GM12801 (cell line): ENCODE results near the gene CHST8.

Experiments used
- CTCF ChIP-seq: IDR thresholded peaks from one replicate; pipeline ENCODE4 v1.5.1; 2011; ENCODE audit warnings: control low read depth; ENCODE audit not compliant: insufficient read length; ENCODE audit errors: extremely low read depth

CHST8 gene

GRCh38 chr19:33746159-33746558 lies 124.4 kb downstream of the CHST8 start:
- no peak for TF ChIP-seq CTCF

GRCh38 chr19:33747273-33747672 lies 125.5 kb downstream of the CHST8 start:
- no peak for TF ChIP-seq CTCF

- TF ChIP-seq CTCF: no peak
These were observed 126.5 kb downstream of the CHST8 start for GRCh38 chr19:33748231-33748630.

- no peak for TF ChIP-seq CTCF
These were observed 127.3 kb downstream of the CHST8 start for GRCh38 chr19:33749016-33749415.

GRCh38 chr19:33749619-33750175 lies 127.9 kb downstream of the CHST8 start:
- TF ChIP-seq CTCF: no peak

GRCh38 chr19:33750587-33751435 lies 129.1 kb downstream of the CHST8 start:
- no peak for TF ChIP-seq CTCF

GRCh38 chr19:33751436-33751770 lies 129.7 kb downstream of the CHST8 start:
- TF ChIP-seq CTCF: no peak
